Prostate gland (tissue), 2 donors: ENCODE results near the gene FAAH. TPM values are rescaled to one million over a fixed set of nuclear protein-coding genes. Genes with fewer than 3 reads are reported as not detected.

Experiments
- DNase-seq: peaks from one replicate; pipeline ENCODE4 v3.0.0-alpha.2; 2019; ENCODE audit warnings: low spot score
- H3K27ac ChIP-seq, 2 donors: fragments of 200-600 bp; sonication (generic); 2 replicates each; pipeline ENCODE4 v1.5.1; 2017 to 2019
- H3K27me3 ChIP-seq: fragments of 200-600 bp; sonication (generic); replicated peaks from 2 replicates; pipeline ENCODE4 v1.5.1; 2019; ENCODE audit not compliant: insufficient read depth
- H3K36me3 ChIP-seq, 2 donors: fragments of 200-600 bp; sonication (generic); 1 replicate in 1 of 2; 2 replicates in 1 of 2; pipeline versions ENCODE4 v1.5.1 to v1.8.1; 2017 to 2019
- H3K4me1 ChIP-seq: fragments of 200-600 bp; sonication (generic); replicated peaks from 2 replicates; pipeline ENCODE4 v1.5.1; 2019
- H3K4me3 ChIP-seq, 2 donors: fragments of 200-600 bp; sonication (generic); 2 replicates each; pipeline ENCODE4 v1.5.1; 2017 to 2019
- H3K9me3 ChIP-seq: fragments of 200-600 bp; sonication (generic); 2 replicates; pipeline ENCODE4 v1.5.1; 2017
- CTCF ChIP-seq, 4 experiments: fragments of 200-600 bp in 2 of 4; fragments of 450-650 bp in 2 of 4; sonication (generic) in 2 of 4; IDR thresholded peaks; 1 replicate in 3 of 4; 2 replicates in 1 of 4; pipeline ENCODE4 v1.5.1; 2016 to 2019; ENCODE audit warnings: antibody characterized with exemption in 4 of 4, mild to moderate bottlenecking in 2 of 4, moderate library complexity in 2 of 4
- POLR2A ChIP-seq: fragments of 450-650 bp; IDR thresholded peaks from one replicate; pipeline ENCODE4 v1.6.1; 2016; ENCODE audit warnings: antibody characterized with exemption, mild to moderate bottlenecking
- POLR2AphosphoS5 ChIP-seq: sonication (generic); formaldehyde crosslinking; IDR thresholded peaks from one replicate; pipeline ENCODE4 v1.6.1; 2017; ENCODE audit warnings: antibody characterized with exemption
- WGBS: methylation state at CpG from one replicate; pipeline ENCODE4 v1.1.5; 2018; 5-methylcytosine and 5-hydroxymethylcytosine counted together
- intact Hi-C: fragments of 100-400 bp; cut with DNase I; formaldehyde crosslinking; loops from one replicate; pipeline ENCODE4 v1.14.2; 2022
- total RNA-seq, 2 donors: library from RNA; depleted of rRNA; stranded (reverse); fragments of >200 nt; gene quantifications; one replicate each; pipeline ENCODE4 v1.1.0, GENCODE V29; 2016

Gene FAAH
- total RNA-seq, 2 donors from 2014 or later = 122 to 264 TPM

GRCh38 chr1:46420533-46420915 is 26.4 kb downstream of the FAAH start:
- no peak for DNase-seq
- no peaks in the 10 kb centered on the region for H3K27me3 ChIP-seq
- WGBS = 86% methylated on average over 4 of the region's 4 CpGs
- no peak overlapping the region for H3K27ac ChIP-seq
- H3K4me3 ChIP-seq = no peak overlapping the region
- no peak for TF ChIP-seq POLR2A
- TF ChIP-seq CTCF (IDR thresholded peaks at IDR 0.05) = no peak
- no peak for TF ChIP-seq POLR2AphosphoS5
- no peaks in the 10 kb centered on the region for H3K4me1 ChIP-seq
- H3K9me3 ChIP-seq = no peaks in the 10 kb centered on the region
- no peaks in the 10 kb centered on the region for H3K36me3 ChIP-seq
- intact Hi-C loops = no loop called here

- no peaks in the 10 kb centered on the region for H3K27me3 ChIP-seq
- no peaks in the 10 kb centered on the region for H3K36me3 ChIP-seq
- intact Hi-C loops = no loop called here
- no peak overlapping the region for H3K4me3 ChIP-seq
- H3K9me3 ChIP-seq = no peaks in the 10 kb centered on the region
- 53% methylated on average over 5 of the region's 5 CpGs for WGBS
- no peak for DNase-seq
- no peak overlapping the region for H3K27ac ChIP-seq
- no peaks in the 10 kb centered on the region for H3K4me1 ChIP-seq
- TF ChIP-seq POLR2AphosphoS5 = no peak
- TF ChIP-seq POLR2A = no peak
- TF ChIP-seq CTCF (IDR thresholded peaks at IDR 0.05) = no peak
Measured at GRCh38 chr1:46421739-46422138, 27.6 kb downstream of the FAAH start.

GRCh38 chr1:46422261-46422871 is 28.2 kb downstream of the FAAH start:
- H3K27me3 ChIP-seq = no peaks in the 10 kb centered on the region
- TF ChIP-seq CTCF (IDR thresholded peaks at IDR 0.05) (no peak), POLR2A (no peak), POLR2AphosphoS5 (no peak)
- no peak overlapping the region for H3K4me3 ChIP-seq
- no peak for DNase-seq
- no peak overlapping the region for H3K27ac ChIP-seq
- no peaks in the 10 kb centered on the region for H3K9me3 ChIP-seq
- no peaks in the 10 kb centered on the region for H3K36me3 ChIP-seq
- no peaks in the 10 kb centered on the region for H3K4me1 ChIP-seq
- 74% methylated on average over 9 of the region's 9 CpGs for WGBS
- intact Hi-C loops = no loop called here

- DNase-seq = no peak
- H3K36me3 ChIP-seq = no peaks in the 10 kb centered on the region
- no peaks in the 10 kb centered on the region for H3K4me1 ChIP-seq
- no peak overlapping the region for H3K4me3 ChIP-seq
- TF ChIP-seq POLR2A = no peak
- TF ChIP-seq POLR2AphosphoS5 = no peak
- no peak for TF ChIP-seq CTCF (IDR thresholded peaks at IDR 0.05)
- intact Hi-C loops = no loop called here
- no peaks in the 10 kb centered on the region for H3K9me3 ChIP-seq
- 69% methylated on average over 16 of the region's 16 CpGs for WGBS
- H3K27me3 ChIP-seq = no peaks in the 10 kb centered on the region
- no peak overlapping the region for H3K27ac ChIP-seq
Measured at GRCh38 chr1:46423574-46424240, 29.6 kb downstream of the FAAH start.

- Histone ChIP-seq H3K4me3 (no peak overlapping the region), H3K27me3 (no peaks in the 10 kb centered on the region), H3K9me3 (no peaks in the 10 kb centered on the region), H3K4me1 (no peaks in the 10 kb centered on the region), H3K36me3 (no peaks in the 10 kb centered on the region), H3K27ac (no peak overlapping the region)
- no peak for DNase-seq
- no peak for TF ChIP-seq POLR2A
- 67% methylated on average over 4 of the region's 4 CpGs for WGBS
- intact Hi-C loops = no loop called here
Measured at GRCh38 chr1:46424730-46425129, 30.6 kb downstream of the FAAH start.
